K562 (cell line): Measurements from ENCODE around the gene TRIP6. TPM values are rescaled to one million over a fixed set of nuclear protein-coding genes. Genes with fewer than 3 reads are reported as not detected.
"Not testable (repeated sequence)": the region's sequence is repeated elsewhere in the genome, so short reads cannot be mapped to it uniquely, and the experiment has no call there.

Source experiments
- ATAC-seq: fragments of 200-7000 bp; cut with Tn5 transposase; 3 replicates; pipeline ENCODE4 v1.9.1; 2020; ENCODE audit warnings: moderate library complexity
- BruUV-seq: library from RNA; stranded (reverse); fragments of 400-500 nt; replicated peaks from 2 replicates; lab custom pipeline; 2021; lab: Mats Ljungman, UMichigan
- CTCF ChIA-PET: fragments of 300-600 bp; formaldehyde crosslinking; extraction: SDS; loops from one replicate; lab custom pipeline; 2021; ENCODE audit warnings: low intra/inter-chr PET ratio; lab: Yijun Ruan, JAX
- POLR2A ChIA-PET: fragments of 300-600, 350-650 bp; sonication (Branson Sonifier 250); formaldehyde crosslinking; extraction: SDS; loops from one replicate; lab custom pipeline; 2021; ENCODE audit warnings: antibody characterized with exemption, inconsistent platforms; lab: Yijun Ruan, JAX
- DNase-seq, 4 experiments: peaks; one replicate each; pipeline versions ENCODE4 v3.0.0 to v3.0.0-alpha.2; 2011 to 2018; ENCODE audit warnings: low spot score in 3 of 4, mixed read lengths in 3 of 4; ENCODE audit errors: extremely low read depth in 1 of 4
- FAIRE-seq: peaks from 2 replicates; lab custom pipeline; 2011; peaks lifted over from hg19 to GRCh38; lab: Jason Lieb, UNC
- H2AFZ ChIP-seq: 2 replicates; pipeline ENCODE4 v1.6.0; 2011; ENCODE audit warnings: low read depth, low read length, control low read depth, inconsistent platforms
- H3K27ac ChIP-seq: fragments of 200-600 bp; 3 replicates; pipeline ENCODE4 v1.8.0; 2011; ENCODE audit warnings: low read depth, mild to moderate bottlenecking, control low read depth, inconsistent platforms, low read length, moderate library complexity, mixed read lengths; ENCODE audit errors: extremely low read depth
- H3K27me3 ChIP-seq, 2 experiments: fragments of 300-600 bp in 1 of 2; 2 replicates in 1 of 2; 3 replicates in 1 of 2; pipeline versions ENCODE4 v1.6.0 to v1.8.0; 2011; ENCODE audit warnings: inconsistent platforms in 2 of 2, low read length in 2 of 2, mild to moderate bottlenecking in 1 of 2, mixed read lengths in 1 of 2, moderate library complexity in 1 of 2; ENCODE audit not compliant: control insufficient read depth in 2 of 2, insufficient read depth in 2 of 2
- H3K36me3 ChIP-seq: fragments of 300-600 bp; 3 replicates; pipeline ENCODE4 v1.8.0; 2011; ENCODE audit warnings: mild to moderate bottlenecking, low read length, inconsistent platforms; ENCODE audit not compliant: control insufficient read depth, insufficient read depth
- H3K4me1 ChIP-seq, 2 experiments: fragments of 200-600 bp in 1 of 2; replicated peaks in 1 of 2; 2 replicates in 1 of 2; 3 replicates in 1 of 2; pipeline versions ENCODE4 v1.5.1 to v1.8.0; 2011; ENCODE audit warnings: inconsistent platforms in 2 of 2, low read length in 2 of 2, mild to moderate bottlenecking in 1 of 2, mixed read lengths in 1 of 2, moderate library complexity in 1 of 2; ENCODE audit not compliant: control insufficient read depth in 2 of 2, insufficient read depth in 2 of 2
- H3K4me2 ChIP-seq: 2 replicates; pipeline ENCODE4 v1.6.1; 2011; ENCODE audit warnings: low read length, control low read depth, inconsistent platforms, mixed read lengths; ENCODE audit not compliant: insufficient read depth
- H3K4me3 ChIP-seq: fragments of 200-600 bp; sonication (generic), shearing (Covaris generic); 2 replicates; pipeline ENCODE4 v1.5.1; 2016; ENCODE audit warnings: control low read depth, inconsistent platforms
- H3K79me2 ChIP-seq: fragments of 200-600 bp; 3 replicates; pipeline ENCODE4 v1.8.0; 2011; ENCODE audit warnings: low read length, inconsistent platforms; ENCODE audit not compliant: control insufficient read depth, insufficient read depth
- H3K9ac ChIP-seq, 2 experiments: 2 replicates each; pipeline versions ENCODE4 v1.6.0 to v1.6.1; 2011; ENCODE audit warnings: low read depth in 2 of 2, low read length in 2 of 2, control low read depth in 1 of 2, inconsistent platforms in 1 of 2, mild to moderate bottlenecking in 1 of 2, mixed read lengths in 1 of 2; ENCODE audit not compliant: insufficient read depth in 1 of 2
- H3K9me1 ChIP-seq: one replicate; pipeline ENCODE4 v1.6.0; 2011; ENCODE audit warnings: inconsistent platforms, mild to moderate bottlenecking, low read length, moderate library complexity; ENCODE audit not compliant: control insufficient read depth, insufficient read depth
- H3K9me3 ChIP-seq: replicated peaks from 2 replicates; pipeline ENCODE4 v1.5.1; 2011; ENCODE audit warnings: low read depth, low read length, inconsistent platforms; ENCODE audit not compliant: control insufficient read depth, insufficient read depth
- H4K20me1 ChIP-seq: replicated peaks from 2 replicates; pipeline ENCODE4 v1.6.1; 2011; ENCODE audit warnings: low read length, inconsistent platforms, mixed read lengths; ENCODE audit not compliant: control insufficient read depth, insufficient read depth
- ATF1 ChIP-seq, 2 experiments: fragments of 450-650 bp in 1 of 2; IDR thresholded peaks; 2 replicates each; pipeline ENCODE4 v1.6.1; 2016; ENCODE audit warnings: missing compliant biosample characterization in 1 of 2, missing genetic modification characterization in 1 of 2
- C11orf30 ChIP-seq: fragments of 450-650 bp; IDR thresholded peaks from 2 replicates; pipeline ENCODE4 v1.6.1; 2016; ENCODE audit warnings: low read depth, mild to moderate bottlenecking
- CEBPG ChIP-seq, 3 experiments: fragments of 200-800 bp in 1 of 3; sonication (Bioruptor generic) in 1 of 3; sonication (generic) in 1 of 3; formaldehyde crosslinking in 1 of 3; IDR thresholded peaks in 2 of 3; conservative IDR thresholded peaks in 1 of 3; 2 replicates each; pipeline versions ENCODE4 v1.6.1 to v1.8.0; 2016 to 2022; ENCODE audit warnings: missing compliant biosample characterization in 2 of 3, missing genetic modification characterization in 2 of 3, mild to moderate bottlenecking in 1 of 3, missing genetic modification reagents in 1 of 3
- CREM ChIP-seq: IDR thresholded peaks from 2 replicates; pipeline ENCODE4 v1.6.1; 2014; ENCODE audit warnings: antibody characterized with exemption, low read depth
- DPF2 ChIP-seq: fragments of 450-650 bp; IDR thresholded peaks from 2 replicates; pipeline ENCODE4 v1.6.1; 2016
- FOXA3 ChIP-seq, 2 experiments: fragments of 450-650 bp in 1 of 2; sonication (generic) in 1 of 2; formaldehyde crosslinking; IDR thresholded peaks in 1 of 2; conservative IDR thresholded peaks in 1 of 2; 2 replicates each; pipeline versions ENCODE4 v1.4.0 to v1.8.0; 2020 to 2022; ENCODE audit warnings: mild to moderate bottlenecking in 2 of 2, missing genetic modification reagents in 1 of 2
- NFE2 ChIP-seq: IDR thresholded peaks from 2 replicates; pipeline ENCODE4 v1.6.1; 2014; ENCODE audit warnings: antibody characterized with exemption, low read depth
- TEAD4 ChIP-seq, 2 experiments: sonication (generic) in 1 of 2; formaldehyde crosslinking in 1 of 2; IDR thresholded peaks; 2 replicates each; pipeline versions ENCODE4 v1.6.1 to v1.8.0; 2012 to 2022; ENCODE audit warnings: borderline replicate concordance in 1 of 2, inconsistent platforms in 1 of 2, low read length in 1 of 2, mild to moderate bottlenecking in 1 of 2, missing genetic modification reagents in 1 of 2
- ZNF316 ChIP-seq: fragments of 450-650 bp; IDR thresholded peaks from 2 replicates; pipeline ENCODE4 v1.6.1; 2016
- ZNF384 ChIP-seq: IDR thresholded peaks from 2 replicates; pipeline ENCODE4 v1.6.1; 2012; ENCODE audit warnings: low read depth, low read length, improper control_type of control experiment
- WGBS: fragments of 100-300 bp; shearing (Covaris generic); methylation state at CpG from one replicate; pipeline ENCODE4 v1.1.6; 2016; ENCODE audit warnings: low coverage, mixed read lengths; ENCODE audit not compliant: insufficient coverage; ENCODE audit errors: missing lambda C conversion rate; 5-methylcytosine and 5-hydroxymethylcytosine counted together
- in situ Hi-C: fragments of 300-500 bp; cut with MboI; formaldehyde crosslinking; loops from 4 replicates; pipeline ENCODE4 v1.15.0; 2018; ENCODE audit warnings: inconsistent platforms, mixed read lengths
- intact Hi-C: fragments of 100-400 bp; cut with micrococcal nuclease; formaldehyde crosslinking; loops from 2 replicates; pipeline ENCODE4 v1.14.2; 2022
- polyA plus RNA-seq, 8 experiments: library from polyadenylated mRNA; depleted of rRNA in 4 of 8; stranded (reverse) in 5 of 8; unstranded in 3 of 8; fragments of >200 nt; fragmentation: Nextera tagmentation in 2 of 8; fragmentation: Illumina TruSeq in 1 of 8; extraction: Ambion mirVana in 2 of 8; extraction: Trizol in 1 of 8; gene quantifications; 2 replicates each; pipeline versions ENCODE4 v1.2.1 to v1.2.3, GENCODE V29; 2011 to 2014; ENCODE audit warnings: inconsistent platforms in 1 of 8, missing spikeins in 1 of 8
- total RNA-seq, 7 experiments: library from RNA; depleted of rRNA in 6 of 7; stranded (reverse); fragments of >200 nt in 6 of 7; fragmentation: Illumina TruSeq in 2 of 7; extraction: Trizol in 2 of 7; gene quantifications; 2 replicates each; pipeline versions ENCODE4 v1.2.1 to v1.2.3, GENCODE V29; 2011 to 2021; ENCODE audit warnings: low replicate concordance in 1 of 7
- TF ChIP-seq, protein P1 (sequence below): fragments of 450-650 bp; IDR thresholded peaks from 2 replicates; pipeline ENCODE4 v1.6.1; 2016

Gene TRIP6
- total and polyA plus RNA-seq, 9 of the 15 experiments (the other 6 are each of a cell fraction or from before 2014, with no cell fraction given), result 5.9 to 141 (median 54.0) TPM

DNA sequence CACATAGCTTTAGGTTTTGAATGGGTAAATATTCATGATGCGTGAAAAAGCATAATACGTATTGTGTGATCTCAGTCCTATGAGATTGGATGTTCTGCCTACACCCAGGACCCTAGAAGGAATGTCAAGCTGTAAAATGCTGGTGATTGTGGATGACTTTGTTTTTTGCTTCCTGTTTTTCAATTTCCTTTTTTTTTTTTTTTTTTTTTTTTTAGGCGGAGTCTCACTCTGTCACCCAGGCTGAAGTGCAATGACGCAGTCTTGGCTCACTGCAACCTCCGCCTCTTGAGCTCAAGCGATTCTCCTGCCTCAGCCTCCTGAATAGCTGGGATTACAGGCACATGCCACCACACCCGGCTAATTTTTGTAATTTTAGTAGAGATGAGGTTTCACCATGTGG lies 43.3 kb downstream of the TRIP6 start (continued):
- peak; percentile 47; the same call in 1 of the 2 replicates for TF ChIP-seq TEAD4 (IDR thresholded peaks at IDR 0.05; ENCODE audit: low read length)
- not testable (repeated sequence) for TF ChIP-seq TEAD4 (CRISPR knock-in tag; IDR thresholded peaks at IDR 0.05; ENCODE audit: borderline replicate concordance); ATF1 (CRISPR knock-in tag; IDR thresholded peaks at IDR 0.05)
- TF ChIP-seq DPF2, result peak; percentile 48; the same call in 1 of the 2 replicates
- TF ChIP-seq ATF1 (tag; IDR thresholded peaks at IDR 0.05), result peak; percentile 50; the same call in 1 of the 2 replicates
- peak; percentile 96 for TF ChIP-seq ZNF384
- peak; percentile 60 for TF ChIP-seq C11orf30
- TF ChIP-seq, protein P1, sequence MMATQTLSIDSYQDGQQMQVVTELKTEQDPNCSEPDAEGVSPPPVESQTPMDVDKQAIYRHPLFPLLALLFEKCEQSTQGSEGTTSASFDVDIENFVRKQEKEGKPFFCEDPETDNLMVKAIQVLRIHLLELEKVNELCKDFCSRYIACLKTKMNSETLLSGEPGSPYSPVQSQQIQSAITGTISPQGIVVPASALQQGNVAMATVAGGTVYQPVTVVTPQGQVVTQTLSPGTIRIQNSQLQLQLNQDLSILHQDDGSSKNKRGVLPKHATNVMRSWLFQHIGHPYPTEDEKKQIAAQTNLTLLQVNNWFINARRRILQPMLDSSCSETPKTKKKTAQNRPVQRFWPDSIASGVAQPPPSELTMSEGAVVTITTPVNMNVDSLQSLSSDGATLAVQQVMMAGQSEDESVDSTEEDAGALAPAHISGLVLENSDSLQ, result peak; percentile 52
- TF ChIP-seq NFE2, result peak; percentile 64
- peak; percentile 81 for TF ChIP-seq CREM
- TF ChIP-seq ZNF316, result peak; percentile 47; the same call in 1 of the 2 replicates

DNA sequence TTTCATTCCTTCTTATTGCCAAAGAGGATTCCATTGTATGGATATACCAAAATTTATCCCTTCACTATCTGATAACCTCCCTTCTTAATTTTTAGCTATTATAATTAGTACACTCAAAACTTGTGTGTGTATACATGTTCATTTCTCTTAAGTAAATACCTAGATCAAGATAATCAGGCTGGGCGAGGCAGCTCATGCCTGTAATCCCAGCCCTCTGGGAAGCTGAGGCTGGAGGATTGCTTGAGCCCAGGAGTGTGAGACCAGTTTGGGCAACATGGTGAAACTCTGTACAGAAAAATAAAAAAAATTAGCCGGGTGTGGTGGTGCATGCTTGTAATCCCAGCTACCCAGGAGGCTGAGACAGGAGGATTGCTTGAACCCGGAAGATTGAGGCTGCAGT lies 44.3 kb downstream of the TRIP6 start:
- Histone ChIP-seq H3K9me1 (no peaks in the 10 kb centered on the region), H3K9ac (no peak overlapping the region; a peak in 1 of 4 replicates), H2AFZ (no peak overlapping the region), H3K36me3 (no peaks in the 10 kb centered on the region), H3K4me3 (no peak overlapping the region), H3K4me2 (no peak overlapping the region), H4K20me1 (no peaks in the 10 kb centered on the region), H3K27me3 (no peaks in the 10 kb centered on the region), H3K9me3 (peaks cover 2% of the 10 kb centered on the region; the same call in 1 of the 2 replicates), H3K27ac (no peak overlapping the region), H3K79me2 (no peaks in the 10 kb centered on the region), H3K4me1 (peaks cover 4% of the 10 kb centered on the region in 2 experiments; a peak in 1 of 5 replicates)
- DNase-seq, result no peak
- CTCF ChIA-PET, result interaction anchor here (0.6 kb wide), 1 partner anchor 21 kb away, joined by 3 read pairs; no protein-coding TSS in a partner anchor
- in situ Hi-C loops (loop anchor here (25.0 kb wide), 1 partner anchor 376 kb away; no protein-coding TSS in a partner anchor), intact Hi-C loops (no loop called here)
- no peak for ATAC-seq
- POLR2A ChIA-PET, result interaction anchor here (0.7 to 2.1 kb wide), 3 partner anchors 10 to 46 kb away, joined by 3 to 6 read pairs (median 3); no protein-coding TSS in a partner anchor
- no TSS peak for BruUV-seq
- no peak for FAIRE-seq
- WGBS, result 20% methylated on average over 3 of the region's 3 CpGs
- TF ChIP-seq FOXA3 (CRISPR knock-in tag; conservative IDR thresholded peaks at IDR 0.05 in 1 of 2, IDR thresholded peaks at IDR 0.05 in 1 of 2) (0 out of 4 replicates have a peak, but pooled peaks of 1 of the 2 experiments have one; percentile 23), CEBPG (CRISPR knock-in tag; IDR thresholded peaks at IDR 0.05) (no peak), CEBPG (tag; conservative IDR thresholded peaks at IDR 0.05 in 1 of 2, IDR thresholded peaks at IDR 0.05 in 1 of 2) (no peak)
